Kidney epithelial cell (primary cell): ENCODE results near the gene STARD13. TPM values are rescaled to one million over a fixed set of nuclear protein-coding genes. Genes with fewer than 3 reads are reported as not detected.

Experiments
- DNase-seq: peaks from one replicate; pipeline ENCODE4 v3.0.0-alpha.2; 2010; ENCODE audit warnings: low read depth
- H3K27me3 ChIP-seq: 2 replicates; pipeline ENCODE4 v1.6.0; 2011; ENCODE audit warnings: low read length; ENCODE audit not compliant: control insufficient read depth, insufficient read depth
- H3K36me3 ChIP-seq: 2 replicates; pipeline ENCODE4 v1.5.1; 2011; ENCODE audit warnings: low read length; ENCODE audit not compliant: control insufficient read depth, insufficient read depth
- H3K4me3 ChIP-seq: 2 replicates; pipeline ENCODE4 v1.5.1; 2011; ENCODE audit warnings: low read depth, mild to moderate bottlenecking, control low read depth, low read length
- total RNA-seq: library from RNA; depleted of rRNA; stranded (reverse); fragments of >200 nt; gene quantifications from 2 replicates; pipeline ENCODE4 v1.2.3, GENCODE V29; 2015
- TF ChIP-seq, protein P1 (sequence below): IDR thresholded peaks from 2 replicates; pipeline ENCODE4 v1.5.1; 2011; ENCODE audit warnings: mild to moderate bottlenecking, moderate library complexity, low read length, control low read depth, inconsistent platforms; ENCODE audit not compliant: insufficient read depth, poor library complexity, severe bottlenecking

STARD13 gene
- total RNA-seq, 1 donor from 2014 or later: 10.1 TPM

- Histone ChIP-seq H3K4me3 (no peak overlapping the region), H3K36me3 (no peaks in the 10 kb centered on the region), H3K27me3 (no peaks in the 10 kb centered on the region)
- TF ChIP-seq, protein P1, sequence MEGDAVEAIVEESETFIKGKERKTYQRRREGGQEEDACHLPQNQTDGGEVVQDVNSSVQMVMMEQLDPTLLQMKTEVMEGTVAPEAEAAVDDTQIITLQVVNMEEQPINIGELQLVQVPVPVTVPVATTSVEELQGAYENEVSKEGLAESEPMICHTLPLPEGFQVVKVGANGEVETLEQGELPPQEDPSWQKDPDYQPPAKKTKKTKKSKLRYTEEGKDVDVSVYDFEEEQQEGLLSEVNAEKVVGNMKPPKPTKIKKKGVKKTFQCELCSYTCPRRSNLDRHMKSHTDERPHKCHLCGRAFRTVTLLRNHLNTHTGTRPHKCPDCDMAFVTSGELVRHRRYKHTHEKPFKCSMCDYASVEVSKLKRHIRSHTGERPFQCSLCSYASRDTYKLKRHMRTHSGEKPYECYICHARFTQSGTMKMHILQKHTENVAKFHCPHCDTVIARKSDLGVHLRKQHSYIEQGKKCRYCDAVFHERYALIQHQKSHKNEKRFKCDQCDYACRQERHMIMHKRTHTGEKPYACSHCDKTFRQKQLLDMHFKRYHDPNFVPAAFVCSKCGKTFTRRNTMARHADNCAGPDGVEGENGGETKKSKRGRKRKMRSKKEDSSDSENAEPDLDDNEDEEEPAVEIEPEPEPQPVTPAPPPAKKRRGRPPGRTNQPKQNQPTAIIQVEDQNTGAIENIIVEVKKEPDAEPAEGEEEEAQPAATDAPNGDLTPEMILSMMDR: no peak
- no peak for DNase-seq
Observed at GRCh38 chr13:33096886-33097605, 188.5 kb downstream of the STARD13 start.

- TF ChIP-seq, protein P1: no peak
- Histone ChIP-seq H3K4me3 (no peak overlapping the region), H3K36me3 (no peaks in the 10 kb centered on the region), H3K27me3 (no peaks in the 10 kb centered on the region)
- no peak for DNase-seq
Observed at GRCh38 chr13:33092073-33092987, 193.2 kb downstream of the STARD13 start.

DNA sequence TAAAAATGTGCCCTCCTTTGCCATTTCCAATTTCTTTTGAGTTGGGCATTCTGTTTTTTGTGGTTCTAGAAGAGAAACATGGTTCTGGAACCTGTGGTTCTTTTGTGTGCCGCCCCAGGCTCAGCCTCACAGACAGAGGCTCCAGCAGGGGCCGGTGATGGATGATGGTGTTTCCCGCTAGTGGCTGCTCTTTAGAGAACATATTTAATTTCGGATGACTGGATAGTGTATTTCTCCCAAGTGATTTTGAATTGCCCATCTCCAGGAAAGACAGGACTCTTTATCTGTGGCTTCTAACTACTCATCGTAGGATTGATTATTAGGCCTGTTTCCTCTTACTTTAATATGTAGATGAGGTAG lies 194.2 kb downstream of the STARD13 start:
- TF ChIP-seq, protein P1: no peak
- DNase-seq: no peak
- H3K4me3 ChIP-seq: no peak overlapping the region
- no peaks in the 10 kb centered on the region for H3K27me3 ChIP-seq
- no peaks in the 10 kb centered on the region for H3K36me3 ChIP-seq

- TF ChIP-seq, protein P1: no peak
- no peak overlapping the region for H3K4me3 ChIP-seq
- no peak for DNase-seq
- no peaks in the 10 kb centered on the region for H3K27me3 ChIP-seq
- no peaks in the 10 kb centered on the region for H3K36me3 ChIP-seq
Observed at GRCh38 chr13:33090755-33091414, 194.7 kb downstream of the STARD13 start.

- TF ChIP-seq, protein P1: no peak
- no peaks in the 10 kb centered on the region for H3K27me3 ChIP-seq
- no peak for DNase-seq
- no peak overlapping the region for H3K4me3 ChIP-seq
- H3K36me3 ChIP-seq: no peaks in the 10 kb centered on the region
Observed at GRCh38 chr13:33089311-33089710, 196.2 kb downstream of the STARD13 start.
